Jurkat, Clone E6-1 (cell line): ENCODE results near the gene LGALS8. TPM values are rescaled to one million over a fixed set of nuclear protein-coding genes. Genes with fewer than 3 reads are reported as not detected.
"Not testable (repeated sequence)": the region's sequence is repeated elsewhere in the genome, so short reads cannot be mapped to it uniquely, and the experiment has no call there.

Source experiments
- DNase-seq: peaks from one replicate; pipeline ENCODE4 v3.0.0-alpha.2; 2011; ENCODE audit warnings: low read depth, low spot score
- H3K4me3 ChIP-seq: 2 replicates; pipeline ENCODE4 v1.5.1; 2011; ENCODE audit warnings: mild to moderate bottlenecking, low read length, control low read depth, moderate library complexity
- polyA plus RNA-seq: library from polyadenylated mRNA; unstranded; fragments of >200 nt; gene quantifications from one replicate; pipeline ENCODE4 v1.2.1, GENCODE V29; 2012; ENCODE audit warnings: missing spikeins; ENCODE audit not compliant: insufficient read length, insufficient read depth

LGALS8 gene
- 37.8 TPM for polyA plus RNA-seq

DNA sequence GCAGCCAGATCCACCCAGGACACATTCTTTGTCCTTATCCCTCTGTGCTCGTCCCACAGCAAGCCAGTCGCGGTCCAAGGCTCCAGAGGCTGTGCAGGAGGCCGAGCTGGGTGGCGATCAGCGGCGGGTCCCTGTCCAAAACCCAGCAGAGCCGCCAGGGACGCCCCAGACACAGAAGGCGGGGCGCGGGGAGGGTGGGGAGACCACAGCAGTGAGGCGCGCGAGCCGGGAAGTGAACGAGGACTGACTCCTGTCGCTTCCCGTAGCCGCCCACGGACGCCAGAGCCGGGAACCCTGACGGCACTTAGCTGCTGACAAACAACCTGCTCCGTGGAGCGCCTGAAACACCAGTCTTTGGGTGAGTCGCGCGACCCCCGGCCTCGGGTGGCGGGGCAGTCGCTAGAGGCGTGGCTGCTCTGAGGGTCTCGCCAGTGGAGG is at the start of gene LGALS8:
Gene LGALS8 (plus strand): TSS at position 279 of the 438 bp plus-strand sequence. CDS start 2,089 bp downstream, outside the sequence.
- H3K4me3 ChIP-seq: peak within 1 kb of the TSS; percentile 98
- DNase-seq: peak; percentile 67

DNA sequence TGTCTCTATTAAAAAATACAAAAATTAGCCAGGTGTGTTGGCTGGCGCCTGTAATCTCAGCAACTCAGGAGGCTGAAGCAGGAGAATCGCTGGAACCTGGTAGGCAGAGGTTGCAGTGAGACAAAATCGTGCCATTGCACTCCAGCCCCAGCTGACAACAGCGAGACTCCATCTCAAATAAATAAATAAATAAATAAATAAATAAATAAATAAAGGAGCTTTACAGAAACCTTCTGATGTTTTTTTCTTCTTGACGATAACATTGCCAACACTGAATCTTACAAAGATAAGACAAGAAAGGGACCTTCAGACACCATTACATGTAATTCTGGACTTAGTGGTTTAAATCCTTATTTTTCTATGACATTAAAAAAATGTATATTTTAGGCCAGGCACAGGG is 47.8 kb upstream of the LGALS8 start:
- no peak overlapping the region for H3K4me3 ChIP-seq
- DNase-seq: no peak

DNA sequence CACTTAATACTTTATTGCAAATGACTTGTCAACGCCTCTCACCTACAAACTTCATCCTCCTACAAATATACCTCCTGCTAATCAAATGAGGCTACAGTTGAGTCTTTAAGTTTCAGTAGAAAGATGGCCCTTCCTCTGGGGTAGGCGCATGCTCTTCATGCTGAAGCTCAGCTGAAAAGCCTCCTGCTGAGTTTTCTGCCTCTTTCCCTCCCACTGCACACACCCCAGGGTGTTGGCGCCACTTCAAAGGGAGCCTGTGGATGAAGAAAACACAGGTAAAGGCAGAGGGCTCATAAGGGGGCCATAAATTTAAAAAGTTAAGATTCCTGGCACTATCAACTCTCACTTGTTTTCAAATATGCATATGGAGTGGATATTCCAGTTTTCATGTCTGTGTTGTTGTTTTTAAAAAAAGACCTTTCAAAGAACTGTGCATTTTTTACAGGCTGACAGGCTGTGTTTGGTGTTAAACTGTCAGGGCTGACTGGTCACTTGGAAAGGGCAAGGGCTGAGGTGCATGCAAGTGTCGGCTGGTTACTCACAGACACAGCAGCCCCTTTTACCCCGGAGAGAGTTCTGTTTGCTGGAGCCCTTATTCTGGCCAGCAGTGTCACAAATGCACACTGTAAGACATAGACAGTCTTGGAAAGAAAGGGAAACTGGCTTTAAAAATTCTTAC is 42.9 kb upstream of the LGALS8 start:
- DNase-seq: no peak
- H3K4me3 ChIP-seq: no peak overlapping the region

DNA sequence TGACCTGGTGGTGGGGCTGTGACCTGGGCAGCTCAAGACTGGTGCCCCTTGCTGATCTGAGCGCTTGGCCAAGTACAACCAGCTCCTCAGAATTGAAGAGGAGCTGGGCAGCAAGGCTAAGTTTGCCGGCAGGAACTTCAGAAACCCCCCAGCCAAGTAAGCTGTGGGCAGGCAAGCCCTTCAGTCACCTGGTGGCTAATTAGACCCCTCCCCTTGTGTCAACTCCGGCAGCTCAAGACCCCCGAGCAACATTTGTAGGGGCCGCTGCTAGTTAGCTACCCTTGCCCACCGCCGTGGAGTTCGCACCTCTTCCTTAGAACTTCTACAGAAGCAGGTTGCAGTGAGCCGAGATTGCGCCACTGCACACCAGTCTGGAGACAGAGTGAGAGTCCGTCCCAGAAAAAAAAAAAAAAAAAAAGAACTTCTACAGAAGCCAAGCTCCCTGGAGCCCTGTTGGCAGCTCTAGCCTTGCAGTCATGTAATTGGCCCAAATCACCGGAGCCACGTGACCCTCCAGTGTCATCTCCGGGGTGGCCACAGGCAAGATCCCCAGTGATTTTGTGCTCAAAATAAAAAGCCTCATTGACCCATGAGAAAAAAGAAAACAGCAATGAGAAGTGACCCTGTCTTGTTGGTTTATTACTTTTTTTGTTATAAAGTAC is 39.3 kb upstream of the LGALS8 start:
- DNase-seq: no peak

DNA sequence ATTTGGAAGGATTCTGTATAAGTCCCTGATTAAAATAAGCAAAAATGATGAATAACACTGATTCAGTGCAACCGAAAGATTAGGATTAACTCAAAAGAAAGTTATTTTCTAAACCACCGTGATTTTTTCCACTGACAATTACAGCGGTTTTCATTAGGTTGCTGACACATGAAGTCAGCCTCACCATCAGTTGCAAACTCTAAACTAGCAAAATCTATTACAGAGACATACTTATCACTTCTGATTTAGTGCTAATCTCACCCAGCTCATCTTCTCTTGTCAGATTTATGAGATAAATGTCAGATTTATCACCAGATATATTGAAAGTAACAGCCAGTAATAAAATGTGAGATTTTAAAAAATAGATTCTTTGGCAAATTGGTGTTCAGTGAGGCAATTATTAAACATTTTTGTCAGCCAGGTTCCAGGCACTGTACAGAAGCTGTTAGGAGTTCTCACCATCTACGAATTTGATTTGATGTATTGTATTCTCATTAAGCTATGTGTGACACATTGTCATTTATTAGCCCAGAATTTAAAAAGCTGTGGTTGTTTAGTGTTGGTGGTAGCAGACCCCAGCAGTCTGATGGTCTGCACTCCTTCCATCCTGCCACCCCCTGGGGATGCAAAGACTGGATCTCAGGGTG is 37.3 kb upstream of the LGALS8 start:
- no peak for DNase-seq
- H3K4me3 ChIP-seq: no peak overlapping the region

More for the DNA sequence above, 39.3 kb upstream of the LGALS8 start:
- H3K4me3 ChIP-seq: no peak overlapping the region

DNA sequence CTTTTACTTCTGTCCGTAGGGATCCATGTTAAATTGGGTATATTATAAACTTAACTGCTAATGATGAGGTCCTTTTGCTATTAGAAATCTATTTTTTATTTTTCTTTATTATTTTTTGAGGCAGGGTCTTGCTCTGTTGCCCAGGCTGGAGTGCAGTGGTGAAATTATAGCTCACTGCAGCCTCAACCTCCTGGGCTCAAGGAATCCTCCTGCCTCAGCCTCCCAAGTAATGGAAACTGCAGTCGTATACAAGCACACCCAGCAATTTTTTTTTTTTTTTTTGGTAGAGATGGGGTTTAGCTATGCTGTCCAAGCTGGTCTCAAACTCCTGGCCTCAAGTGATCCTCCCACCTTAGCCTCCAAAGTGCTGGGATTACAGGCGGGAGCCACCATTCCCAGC is 34.6 kb upstream of the LGALS8 start:
- H3K4me3 ChIP-seq, DNase-seq: not testable (repeated sequence)

DNA sequence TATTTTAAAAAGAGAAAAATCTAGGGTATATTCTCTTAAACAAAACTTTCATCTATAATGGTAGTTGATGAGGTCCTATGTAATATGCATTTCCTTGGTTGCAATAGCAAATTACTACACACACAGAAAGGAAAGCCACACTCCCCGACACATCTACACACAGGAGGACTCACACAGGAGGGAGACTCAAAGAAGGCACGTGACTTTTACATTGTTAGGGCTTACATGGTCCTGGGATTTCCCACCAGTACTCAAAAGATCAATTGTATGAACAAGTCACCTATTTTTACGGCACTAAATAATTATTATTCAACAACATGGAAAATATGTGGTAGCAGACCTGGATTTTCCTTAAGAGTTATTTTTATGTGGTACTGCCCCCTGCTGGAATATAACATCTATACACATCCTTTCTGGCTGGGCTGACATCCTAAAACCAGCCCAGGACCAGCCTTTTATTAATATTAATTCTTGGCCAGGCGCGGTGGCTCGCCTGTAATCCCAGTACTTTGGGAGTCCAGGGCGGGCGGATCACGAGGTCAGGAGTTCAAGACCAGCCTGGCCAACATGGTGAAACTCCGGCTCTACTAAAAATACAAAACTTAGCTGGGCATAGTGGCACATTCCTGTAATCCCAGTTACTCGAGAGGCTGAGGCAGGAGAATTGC is 33.9 kb upstream of the LGALS8 start:
- H3K4me3 ChIP-seq: no peak overlapping the region
- peak; percentile 30 for DNase-seq

DNA sequence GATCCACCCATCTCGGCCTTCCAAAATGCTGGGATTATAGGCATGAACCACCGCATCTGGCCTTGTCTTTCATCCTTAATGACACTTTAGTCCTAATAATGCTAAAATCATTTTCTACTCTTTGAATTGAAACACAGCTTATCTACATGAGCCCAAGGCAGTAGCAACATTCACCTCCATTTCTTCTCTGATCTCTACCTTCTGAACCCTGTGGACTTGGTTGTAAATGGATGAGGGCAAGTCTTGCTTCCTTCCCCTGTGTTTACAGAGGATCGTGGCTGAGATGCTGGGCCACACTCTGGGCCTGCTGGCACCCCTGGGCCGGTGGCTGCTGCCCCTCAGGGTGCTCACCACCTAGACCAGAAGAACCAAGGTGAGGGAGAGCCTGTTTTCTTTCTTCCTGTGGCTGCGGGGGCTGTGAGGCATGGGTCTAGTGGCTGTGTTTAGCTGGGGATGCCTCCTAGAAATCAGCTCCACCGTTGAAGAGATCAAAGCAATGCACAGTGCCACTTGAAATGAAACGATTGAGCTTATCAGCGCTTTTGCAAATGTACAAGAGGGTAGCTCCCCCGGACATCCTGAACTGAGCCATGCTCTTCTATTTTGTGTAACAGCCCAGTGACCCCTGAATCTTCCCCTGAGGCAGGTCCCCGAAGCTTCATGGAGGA is 32.2 kb upstream of the LGALS8 start:
- DNase-seq: no peak
- H3K4me3 ChIP-seq: no peak overlapping the region

DNA sequence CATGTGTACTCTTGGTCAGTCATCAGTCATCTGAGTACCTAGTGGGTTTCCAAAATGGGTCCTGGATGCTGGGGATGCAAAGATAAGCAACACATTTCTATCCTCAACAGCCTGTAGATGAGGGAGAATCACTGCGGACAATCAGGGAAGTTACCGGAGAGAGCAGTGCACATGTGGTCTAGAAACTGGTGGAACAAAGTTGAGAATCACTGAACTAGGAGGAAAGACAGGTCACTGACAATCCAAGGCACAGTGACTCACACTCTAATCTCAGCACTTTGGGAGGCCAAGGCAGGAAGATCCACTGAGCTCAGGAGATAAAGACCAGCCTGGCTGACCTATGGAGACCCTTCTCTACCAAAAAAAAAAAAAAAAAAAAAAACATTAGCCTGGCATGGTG is 31.4 kb upstream of the LGALS8 start:
- H3K4me3 ChIP-seq: no peak overlapping the region
- no peak for DNase-seq

DNA sequence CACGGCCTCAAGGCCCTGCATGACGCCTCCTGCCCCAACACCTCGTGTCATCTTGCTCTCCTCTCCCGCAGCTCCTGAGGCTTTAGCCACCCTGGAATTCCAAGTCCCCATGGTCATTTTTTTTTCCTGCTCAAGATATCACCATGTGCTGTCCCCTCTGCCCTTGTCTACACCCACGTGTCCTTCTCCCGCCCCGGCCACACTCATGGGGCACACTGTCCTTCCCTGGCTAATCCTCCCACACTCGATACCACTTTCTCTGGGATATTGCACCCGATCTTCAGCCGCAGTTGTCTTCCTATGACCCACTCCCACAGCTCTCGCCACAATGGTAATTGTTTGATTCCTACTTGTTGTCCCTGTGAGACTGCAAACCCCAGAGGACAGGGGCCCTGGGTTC is 29.7 kb upstream of the LGALS8 start:
- no peak for DNase-seq
- no peak overlapping the region for H3K4me3 ChIP-seq

DNA sequence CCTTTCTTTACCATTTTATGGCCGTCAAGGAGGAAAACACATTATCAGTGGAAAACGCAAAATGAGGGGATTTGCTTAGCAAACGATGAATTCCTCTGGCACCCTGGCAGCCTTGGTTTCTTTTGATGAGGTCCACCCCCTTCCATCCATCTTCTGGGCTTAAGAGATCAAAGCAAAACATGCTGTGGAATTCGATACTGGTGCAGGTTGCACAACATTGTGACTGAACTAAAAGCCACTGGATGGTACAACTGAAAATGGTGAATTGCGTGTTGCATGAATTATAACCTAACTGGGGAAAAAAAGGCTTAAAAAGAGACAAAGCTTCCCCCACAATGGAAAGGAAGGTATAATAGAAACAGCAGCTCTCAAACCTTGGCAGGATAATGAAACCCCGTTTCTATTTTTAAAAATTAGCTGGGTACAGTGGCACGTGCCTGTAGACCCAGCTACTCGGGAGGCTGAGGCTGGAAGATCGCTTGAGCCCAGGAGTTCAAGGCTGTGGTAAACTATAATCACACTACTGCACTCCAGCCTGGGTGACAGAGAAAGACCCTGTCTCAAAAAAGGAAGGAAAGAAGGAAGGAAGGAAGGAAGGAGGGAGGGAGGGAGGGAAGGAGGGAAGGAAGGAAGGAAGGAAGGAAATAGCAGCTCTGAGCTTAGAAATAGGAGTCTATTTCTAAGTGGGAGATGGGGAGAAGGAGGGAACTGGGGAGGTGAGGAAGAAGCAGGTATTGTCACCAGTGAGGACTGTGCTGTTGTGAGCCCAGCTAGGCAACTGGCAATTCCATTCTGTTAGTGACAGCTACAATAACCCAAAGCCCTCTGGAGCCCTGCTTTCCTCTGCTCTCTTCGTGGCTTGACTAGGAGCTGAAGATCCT is 29.0 kb upstream of the LGALS8 start:
- H3K4me3 ChIP-seq: no peak overlapping the region
- no peak for DNase-seq

DNA sequence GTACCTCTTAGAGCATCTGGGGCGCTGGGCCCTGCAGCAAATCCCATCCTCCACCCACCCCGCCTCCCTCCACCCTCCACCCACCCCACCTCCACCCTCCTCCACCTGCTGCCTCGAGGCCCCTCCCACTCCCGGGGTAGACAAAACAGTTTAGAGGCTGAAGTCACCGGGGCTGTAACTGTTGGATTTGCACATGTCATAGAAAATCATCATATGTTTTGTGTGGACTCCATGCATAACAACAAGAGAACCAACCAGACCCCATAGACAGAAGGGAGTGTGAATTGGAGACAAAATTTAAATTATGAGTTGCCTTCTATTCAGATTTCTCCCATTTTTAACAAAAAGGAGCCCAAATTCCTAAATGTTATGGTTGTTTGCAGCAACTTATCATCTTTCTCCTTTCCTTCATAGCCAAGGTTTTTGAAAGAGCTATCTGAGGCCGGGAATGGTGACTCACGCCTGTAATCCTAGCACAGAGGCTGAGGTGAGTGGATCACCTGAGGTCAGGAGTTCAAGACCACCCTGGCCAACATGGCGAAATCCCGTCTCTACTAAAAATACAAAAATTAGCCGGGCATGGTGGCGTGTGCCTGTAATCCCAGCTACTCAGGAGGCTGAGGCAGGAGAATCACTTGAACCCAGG is 28.2 kb upstream of the LGALS8 start:
- no peak overlapping the region for H3K4me3 ChIP-seq
- no peak for DNase-seq

DNA sequence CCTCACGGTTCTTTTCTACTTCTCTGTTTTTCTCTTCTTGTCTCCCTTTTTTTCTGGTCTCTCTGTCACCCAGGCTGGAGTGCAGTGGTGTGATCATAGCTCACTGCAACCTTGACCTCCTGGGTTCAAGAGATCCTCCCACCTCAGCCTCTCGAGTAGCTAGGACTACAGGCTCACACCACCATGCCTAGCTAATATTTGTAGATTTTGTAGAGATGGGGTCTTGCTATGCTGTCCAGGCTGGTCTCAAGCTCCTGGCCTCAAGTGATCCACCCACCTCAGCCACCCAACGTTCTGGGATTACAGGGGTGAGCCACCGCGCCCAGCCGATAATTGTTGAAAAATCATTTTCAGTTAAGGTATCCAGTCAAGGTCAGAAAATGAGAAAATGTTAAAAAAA is 25.9 kb upstream of the LGALS8 start:
- no peak for DNase-seq
- no peak overlapping the region for H3K4me3 ChIP-seq

DNA sequence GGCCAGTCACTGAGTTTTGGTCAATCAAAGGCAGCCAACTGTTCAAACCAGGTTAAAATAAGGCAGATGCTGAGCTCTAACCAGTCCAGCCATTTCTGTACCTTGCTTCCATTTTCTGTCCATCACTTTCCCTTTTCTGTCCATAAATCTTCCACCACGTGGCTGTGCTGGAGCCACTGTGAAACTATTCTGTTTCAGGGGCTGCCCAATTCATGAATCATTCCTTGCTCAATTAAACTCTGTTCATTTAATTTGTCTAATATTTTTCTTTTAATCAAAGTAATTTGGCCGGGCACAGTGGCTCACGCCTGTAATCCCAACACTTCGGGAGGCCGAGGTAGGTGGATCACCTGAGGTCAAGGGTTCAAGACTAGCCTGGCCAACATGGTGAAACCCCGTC is 22.7 kb upstream of the LGALS8 start:
- DNase-seq: no peak
- H3K4me3 ChIP-seq: no peak overlapping the region

DNA sequence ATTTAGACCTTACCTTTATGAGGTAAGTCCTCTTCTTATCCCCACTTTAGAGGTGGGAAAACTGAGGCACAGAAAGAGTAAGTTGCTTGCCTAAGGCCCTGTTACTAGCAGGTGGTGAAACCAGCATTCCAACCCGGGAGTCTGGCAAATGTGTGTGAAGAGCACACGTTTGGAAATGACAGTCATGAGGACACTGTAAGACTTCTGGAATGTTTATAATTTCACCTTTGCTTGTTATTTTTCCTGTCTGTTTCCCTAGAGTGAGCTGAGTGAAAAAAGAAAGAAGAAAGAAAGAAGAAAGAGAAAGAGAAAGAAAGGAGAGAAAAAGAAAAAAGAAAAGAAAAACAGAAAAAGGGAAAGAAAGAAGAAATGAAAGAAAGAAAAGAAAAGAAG is 21.2 kb upstream of the LGALS8 start:
- no peak overlapping the region for H3K4me3 ChIP-seq
- DNase-seq: no peak

DNA sequence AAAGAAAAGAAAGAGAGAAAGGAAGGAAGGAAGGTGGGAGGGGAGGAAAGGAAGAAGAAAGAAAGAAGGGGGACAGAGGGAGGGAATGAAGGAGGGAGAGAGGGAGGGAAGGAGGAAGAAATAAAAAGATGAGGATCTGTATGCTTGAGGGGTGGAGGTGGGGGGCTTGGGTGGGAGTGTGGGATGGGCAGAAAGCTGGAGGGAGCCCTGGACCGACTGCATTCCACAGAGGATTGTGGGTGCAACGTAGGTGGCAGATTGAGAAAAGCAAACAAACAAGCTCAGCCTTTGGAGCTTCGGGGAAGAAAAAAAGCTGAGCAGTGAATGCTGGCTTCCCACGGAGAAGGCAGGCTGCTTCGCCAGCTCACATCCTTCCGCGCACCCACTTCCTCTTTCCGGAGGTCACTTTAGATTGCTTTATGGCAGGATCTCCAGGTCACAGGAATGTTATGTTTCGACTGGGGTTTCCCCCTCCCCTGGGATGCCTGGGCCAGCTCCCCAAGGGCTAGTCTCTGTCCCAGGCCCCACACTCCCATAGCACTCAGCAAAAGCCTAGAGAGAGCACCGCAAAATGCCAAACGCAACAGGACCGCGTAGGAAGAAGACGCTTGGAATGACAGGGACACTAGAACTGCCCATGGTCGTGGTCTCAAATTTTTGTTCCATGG is 20.7 kb upstream of the LGALS8 start:
- DNase-seq: no peak
- H3K4me3 ChIP-seq: no peak overlapping the region

DNA sequence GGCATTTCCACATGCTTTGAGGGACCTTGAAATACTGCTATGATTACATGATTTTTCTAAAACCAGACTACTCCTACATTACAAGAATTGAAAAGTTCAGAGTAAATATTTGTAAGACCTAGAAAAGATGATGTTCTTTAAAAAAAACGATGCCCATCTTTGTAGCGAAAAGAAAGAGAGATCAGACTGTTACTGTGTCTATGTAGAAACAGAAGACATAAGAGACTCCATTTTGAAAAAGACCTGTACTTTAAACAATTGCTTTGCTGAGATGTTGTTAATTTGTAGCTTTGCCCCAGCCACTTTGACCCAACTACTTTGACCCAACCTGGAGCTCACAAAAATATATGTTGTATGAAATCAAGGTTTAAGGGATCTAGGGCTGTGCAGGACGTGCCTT is 19.4 kb upstream of the LGALS8 start:
- not testable (repeated sequence) for H3K4me3 ChIP-seq, DNase-seq
